Vagina (tissue), 2 donors: ENCODE data around the gene MED12L. TPM values are rescaled to one million over a fixed set of nuclear protein-coding genes. Genes with fewer than 3 reads are reported as not detected.

ENCODE experiments used
- DNase-seq, 2 donors: peaks; one replicate each; pipeline ENCODE4 v3.0.0-alpha.2; 2017; ENCODE audit errors: extremely low spot score in 2 of 2
- H3K27ac ChIP-seq: fragments of 200-600 bp; sonication (generic); one replicate; pipeline ENCODE4 v1.5.1; 2019
- H3K27me3 ChIP-seq: fragments of 200-600 bp; sonication (generic); one replicate; pipeline ENCODE4 v1.5.1; 2019
- H3K36me3 ChIP-seq, 2 donors: fragments of 200-600 bp; sonication (generic); one replicate each; pipeline ENCODE4 v1.5.1; 2017 to 2019
- H3K4me1 ChIP-seq: fragments of 200-600 bp; sonication (generic); one replicate; pipeline ENCODE4 v1.5.1; 2019
- H3K4me3 ChIP-seq, 2 donors: fragments of 200-600 bp; sonication (generic); 1 replicate in 1 of 2; 2 replicates in 1 of 2; pipeline ENCODE4 v1.5.1; 2016 to 2019
- H3K9me3 ChIP-seq: fragments of 200-600 bp; sonication (generic); one replicate; pipeline ENCODE4 v1.5.1; 2019
- POLR2A ChIP-seq, 2 donors: fragments of 450-650 bp; IDR thresholded peaks; one replicate each; pipeline ENCODE4 v1.6.1; 2017; ENCODE audit warnings: antibody characterized with exemption in 2 of 2, mild to moderate bottlenecking in 2 of 2, moderate library complexity in 2 of 2
- POLR2AphosphoS5 ChIP-seq, 2 donors: sonication (generic); formaldehyde crosslinking; IDR thresholded peaks; one replicate each; pipeline ENCODE4 v1.9.0; 2017; ENCODE audit warnings: antibody characterized with exemption in 2 of 2, mild to moderate bottlenecking in 2 of 2, low read depth in 1 of 2; ENCODE audit not compliant: insufficient read depth in 1 of 2
- intact Hi-C: fragments of 100-400 bp; cut with DNase I; formaldehyde crosslinking; loops from one replicate; pipeline ENCODE4 v1.15.1; 2023
- total RNA-seq: library from RNA; depleted of rRNA; stranded (reverse); fragments of >200 nt; gene quantifications from one replicate; pipeline ENCODE4 v1.2.3, GENCODE V29; 2016
- TF ChIP-seq, protein P1 (sequence below), 3 experiments: fragments of 450-650 bp in 2 of 3; fragments of 200-600 bp in 1 of 3; sonication (generic) in 1 of 3; IDR thresholded peaks; one replicate each; pipeline ENCODE4 v1.5.1; 2017 to 2019; ENCODE audit warnings: antibody characterized with exemption in 3 of 3, mild to moderate bottlenecking in 2 of 3, moderate library complexity in 2 of 3

The MED12L gene
- total RNA-seq, 1 donor from 2014 or later, result 1.7 TPM

DNA sequence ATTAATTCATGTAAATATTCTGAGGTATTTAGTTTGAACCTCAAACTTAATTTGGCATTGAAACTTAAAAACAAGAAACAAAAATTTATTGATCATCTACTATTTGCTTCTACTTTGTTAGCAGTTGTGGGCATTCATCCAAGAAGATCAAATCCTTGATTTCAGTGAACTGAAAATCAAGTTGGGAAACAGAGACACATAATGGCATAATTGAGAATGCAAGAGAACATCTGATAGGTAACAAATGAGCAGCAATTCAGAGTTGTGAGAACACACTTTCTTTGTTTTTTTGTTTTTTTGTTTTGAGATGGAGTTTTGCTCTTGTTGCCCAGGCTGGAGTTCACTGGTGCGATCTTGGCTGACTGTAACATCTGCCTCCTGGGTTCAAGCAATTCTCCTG is 33.9 kb upstream of the MED12L start:
- Histone ChIP-seq H3K36me3 (no peaks in the 10 kb centered on the region), H3K4me1 (no peaks in the 10 kb centered on the region), H3K4me3 (no peak overlapping the region), H3K9me3 (no peaks in the 10 kb centered on the region), H3K27me3 (no peaks in the 10 kb centered on the region), H3K27ac (no peak overlapping the region)
- TF ChIP-seq POLR2AphosphoS5 (IDR thresholded peaks at IDR 0.05; ENCODE audit: insufficient read depth in 1 of 2, low read depth in 1 of 2) (no peak), POLR2A (IDR thresholded peaks at IDR 0.05) (no peak)
- TF ChIP-seq, protein P1, sequence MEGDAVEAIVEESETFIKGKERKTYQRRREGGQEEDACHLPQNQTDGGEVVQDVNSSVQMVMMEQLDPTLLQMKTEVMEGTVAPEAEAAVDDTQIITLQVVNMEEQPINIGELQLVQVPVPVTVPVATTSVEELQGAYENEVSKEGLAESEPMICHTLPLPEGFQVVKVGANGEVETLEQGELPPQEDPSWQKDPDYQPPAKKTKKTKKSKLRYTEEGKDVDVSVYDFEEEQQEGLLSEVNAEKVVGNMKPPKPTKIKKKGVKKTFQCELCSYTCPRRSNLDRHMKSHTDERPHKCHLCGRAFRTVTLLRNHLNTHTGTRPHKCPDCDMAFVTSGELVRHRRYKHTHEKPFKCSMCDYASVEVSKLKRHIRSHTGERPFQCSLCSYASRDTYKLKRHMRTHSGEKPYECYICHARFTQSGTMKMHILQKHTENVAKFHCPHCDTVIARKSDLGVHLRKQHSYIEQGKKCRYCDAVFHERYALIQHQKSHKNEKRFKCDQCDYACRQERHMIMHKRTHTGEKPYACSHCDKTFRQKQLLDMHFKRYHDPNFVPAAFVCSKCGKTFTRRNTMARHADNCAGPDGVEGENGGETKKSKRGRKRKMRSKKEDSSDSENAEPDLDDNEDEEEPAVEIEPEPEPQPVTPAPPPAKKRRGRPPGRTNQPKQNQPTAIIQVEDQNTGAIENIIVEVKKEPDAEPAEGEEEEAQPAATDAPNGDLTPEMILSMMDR (IDR thresholded peaks at IDR 0.05), result no peak
- no peak for DNase-seq
- intact Hi-C loops, result no loop called here

DNA sequence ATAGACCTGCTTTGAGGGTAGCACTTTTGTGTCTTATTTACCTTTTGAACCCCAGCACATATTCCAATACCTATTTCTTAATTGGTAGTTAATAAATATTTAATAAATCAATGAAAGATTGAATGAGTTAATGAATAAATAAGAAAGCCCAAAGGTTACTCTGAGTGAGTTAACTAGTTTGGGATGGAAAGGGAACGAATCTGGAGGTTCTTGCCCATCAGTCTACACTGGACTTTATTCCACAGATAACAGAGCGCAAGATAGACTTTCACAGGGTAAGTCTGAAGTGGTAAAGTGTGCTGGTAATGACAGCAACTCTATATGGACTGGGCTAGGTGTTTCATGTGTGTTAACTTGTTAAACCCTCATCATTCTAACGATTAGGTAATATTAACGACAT is 33.1 kb upstream of the MED12L start:
- Histone ChIP-seq H3K27me3 (no peaks in the 10 kb centered on the region), H3K4me3 (no peak overlapping the region), H3K4me1 (no peaks in the 10 kb centered on the region), H3K9me3 (no peaks in the 10 kb centered on the region), H3K36me3 (no peaks in the 10 kb centered on the region), H3K27ac (no peak overlapping the region)
- TF ChIP-seq POLR2A (IDR thresholded peaks at IDR 0.05) (no peak), POLR2AphosphoS5 (IDR thresholded peaks at IDR 0.05; ENCODE audit: insufficient read depth in 1 of 2, low read depth in 1 of 2) (no peak)
- TF ChIP-seq, protein P1 (IDR thresholded peaks at IDR 0.05), result no peak
- DNase-seq, result no peak
- intact Hi-C loops, result no loop called here

DNA sequence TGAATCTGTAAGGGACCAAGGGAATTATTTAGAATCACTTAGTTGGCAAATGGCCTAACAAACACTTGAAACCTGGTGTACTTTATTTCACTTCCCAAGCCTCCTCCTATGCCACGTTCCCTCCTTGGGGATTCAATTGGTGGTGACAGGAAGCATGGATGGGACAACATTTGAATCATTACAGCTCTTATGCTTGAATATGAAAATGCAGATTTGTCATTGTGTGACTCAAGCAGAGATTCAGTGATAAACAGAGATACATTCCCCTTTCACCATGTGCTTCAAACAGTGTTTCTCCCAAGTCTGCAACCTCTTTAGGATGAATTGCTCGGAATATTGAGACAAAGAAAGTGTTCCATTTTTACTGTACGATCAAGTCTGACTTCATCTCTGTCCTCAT is 32.7 kb upstream of the MED12L start:
- DNase-seq, result no peak
- no peaks in the 10 kb centered on the region for H3K9me3 ChIP-seq
- H3K27me3 ChIP-seq, result no peaks in the 10 kb centered on the region
- H3K36me3 ChIP-seq, result no peaks in the 10 kb centered on the region
- intact Hi-C loops, result no loop called here
- H3K4me3 ChIP-seq, result no peak overlapping the region
- no peaks in the 10 kb centered on the region for H3K4me1 ChIP-seq
- no peak overlapping the region for H3K27ac ChIP-seq
- TF ChIP-seq POLR2AphosphoS5 (IDR thresholded peaks at IDR 0.05; ENCODE audit: insufficient read depth in 1 of 2, low read depth in 1 of 2) (no peak), POLR2A (IDR thresholded peaks at IDR 0.05) (no peak)
- TF ChIP-seq, protein P1 (IDR thresholded peaks at IDR 0.05), result no peak

DNA sequence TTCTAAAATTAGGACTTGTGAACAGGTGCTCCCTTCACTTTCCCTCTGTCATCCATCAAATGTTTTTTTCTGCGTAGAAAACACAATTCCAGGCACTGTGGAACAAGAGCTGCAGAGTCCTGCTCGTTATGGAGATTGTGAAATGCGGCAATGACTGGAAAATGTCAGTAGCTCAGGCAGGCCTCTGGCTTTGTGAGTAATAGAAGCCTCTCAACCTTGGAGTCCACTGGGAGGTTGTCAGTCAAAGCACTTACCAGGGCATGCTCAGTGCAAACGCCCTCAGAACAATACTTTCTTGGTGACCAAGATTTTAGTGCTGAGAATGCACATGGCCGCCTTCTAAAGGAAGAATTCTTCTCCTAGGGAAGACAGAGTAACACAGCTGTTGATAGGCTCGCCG is 26.7 kb upstream of the MED12L start:
- H3K27me3 ChIP-seq, result no peaks in the 10 kb centered on the region
- no peaks in the 10 kb centered on the region for H3K36me3 ChIP-seq
- DNase-seq, result no peak
- intact Hi-C loops, result no loop called here
- no peak overlapping the region for H3K27ac ChIP-seq
- H3K4me3 ChIP-seq, result no peak overlapping the region
- no peaks in the 10 kb centered on the region for H3K9me3 ChIP-seq
- TF ChIP-seq POLR2AphosphoS5 (IDR thresholded peaks at IDR 0.05; ENCODE audit: insufficient read depth in 1 of 2, low read depth in 1 of 2) (no peak), POLR2A (IDR thresholded peaks at IDR 0.05) (no peak)
- TF ChIP-seq, protein P1 (IDR thresholded peaks at IDR 0.05), result no peak
- no peaks in the 10 kb centered on the region for H3K4me1 ChIP-seq

DNA sequence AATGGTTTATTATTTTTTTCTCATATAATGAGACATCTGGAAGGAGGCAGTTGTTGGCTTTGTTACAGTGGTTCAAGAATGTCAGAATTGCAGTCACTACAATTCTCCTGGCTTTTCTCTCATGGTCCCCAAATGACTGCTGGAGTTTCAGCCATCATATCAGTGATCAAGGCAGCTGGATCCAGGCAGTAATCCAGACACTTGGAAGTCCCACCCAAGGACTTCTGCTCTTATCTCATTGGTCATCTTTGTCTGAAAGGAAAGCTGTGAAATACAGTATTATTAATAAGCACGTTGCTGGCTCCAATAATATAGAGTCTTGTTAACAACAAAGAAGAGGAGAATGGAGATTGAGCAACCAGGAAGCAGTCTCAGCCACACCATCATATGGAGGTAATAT is 22.9 kb upstream of the MED12L start:
- no peaks in the 10 kb centered on the region for H3K36me3 ChIP-seq
- intact Hi-C loops, result no loop called here

More for the DNA sequence above, 22.9 kb upstream of the MED12L start:
- no peak overlapping the region for H3K4me3 ChIP-seq
- no peaks in the 10 kb centered on the region for H3K4me1 ChIP-seq
- TF ChIP-seq, protein P1 (IDR thresholded peaks at IDR 0.05), result no peak
- no peak for TF ChIP-seq POLR2A (IDR thresholded peaks at IDR 0.05)
- no peak for TF ChIP-seq POLR2AphosphoS5 (IDR thresholded peaks at IDR 0.05; ENCODE audit: insufficient read depth in 1 of 2, low read depth in 1 of 2)
- H3K27ac ChIP-seq, result no peak overlapping the region
- DNase-seq, result no peak
- H3K27me3 ChIP-seq, result no peaks in the 10 kb centered on the region
- H3K9me3 ChIP-seq, result no peaks in the 10 kb centered on the region
